Panc1 (cell line): ENCODE results near the gene RNF121.

Experiments
- CTCF ChIP-seq: fragments of 450-650 bp; IDR thresholded peaks from 2 replicates; pipeline ENCODE4 v1.5.1; 2017; ENCODE audit warnings: mild to moderate bottlenecking
- POLR2AphosphoS5 ChIP-seq: IDR thresholded peaks from 2 replicates; pipeline ENCODE4 v1.6.1; 2012; ENCODE audit warnings: mild to moderate bottlenecking, low read depth, low read length, moderate library complexity
- SIN3A ChIP-seq: IDR thresholded peaks from 2 replicates; pipeline ENCODE4 v1.6.1; 2012; ENCODE audit warnings: low read depth, mild to moderate bottlenecking, low read length, moderate library complexity, borderline replicate concordance; ENCODE audit not compliant: insufficient read depth

GRCh38 chr11:71979094-71979493, 50.2 kb downstream of the RNF121 start:
- TF ChIP-seq CTCF (no peak), POLR2AphosphoS5 (no peak), SIN3A (no peak)
